ENCODE data around the gene BABAM2. TPM values are rescaled to one million over a fixed set of nuclear protein-coding genes. Genes with fewer than 3 reads are reported as not detected.

The BABAM2 gene
- total and polyA plus RNA-seq, 2 donors = 17.4 to 34.8 TPM

DNA sequence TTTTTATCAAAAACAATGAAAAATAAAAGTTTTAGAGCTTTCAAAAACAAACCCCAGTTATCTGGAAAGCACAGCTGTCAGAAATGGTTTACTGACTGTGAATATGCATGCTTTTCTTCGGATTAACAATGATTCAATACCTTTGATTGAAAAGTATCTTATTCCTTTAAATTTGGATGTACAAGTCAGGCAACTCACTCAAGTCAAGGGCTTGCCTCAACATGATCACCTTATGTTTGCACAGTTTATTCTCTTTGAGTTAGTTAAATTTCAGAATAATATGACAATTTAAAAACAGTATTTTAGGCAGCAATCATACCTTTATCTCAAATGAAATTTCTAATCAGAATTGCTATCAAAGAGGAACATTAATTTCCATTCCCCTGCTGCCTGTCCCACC is 393.3 kb downstream of the BABAM2 start:
- WGBS = 91% methylated on average over 1 of the region's 1 CpG
- H3K27ac ChIP-seq (ENCODE audit: low read depth in 1 of 2, low read length in 1 of 2) = no peak overlapping the region
- H3K36me3 ChIP-seq (ENCODE audit: control insufficient read depth in 2 of 2, insufficient read depth in 2 of 2, low read length in 1 of 2) = no peaks in the 10 kb centered on the region
- no peaks in the 10 kb centered on the region for H3K4me1 ChIP-seq (ENCODE audit: control insufficient read depth in 2 of 2, insufficient read depth in 2 of 2, low read length in 2 of 2)
- H3K27me3 ChIP-seq (ENCODE audit: control insufficient read depth in 2 of 2, insufficient read depth in 1 of 2, low read length in 1 of 2) = no peaks in the 10 kb centered on the region
- H3K4me3 ChIP-seq (ENCODE audit: low read length in 2 of 2) = no peak overlapping the region
- no peaks in the 10 kb centered on the region for H3K9me3 ChIP-seq (ENCODE audit: control insufficient read depth in 2 of 2, insufficient read depth in 1 of 2, low read length in 1 of 2)
- no peak for DNase-seq (ENCODE audit: low read depth in 6 of 9, low spot score in 9 of 9)

DNA sequence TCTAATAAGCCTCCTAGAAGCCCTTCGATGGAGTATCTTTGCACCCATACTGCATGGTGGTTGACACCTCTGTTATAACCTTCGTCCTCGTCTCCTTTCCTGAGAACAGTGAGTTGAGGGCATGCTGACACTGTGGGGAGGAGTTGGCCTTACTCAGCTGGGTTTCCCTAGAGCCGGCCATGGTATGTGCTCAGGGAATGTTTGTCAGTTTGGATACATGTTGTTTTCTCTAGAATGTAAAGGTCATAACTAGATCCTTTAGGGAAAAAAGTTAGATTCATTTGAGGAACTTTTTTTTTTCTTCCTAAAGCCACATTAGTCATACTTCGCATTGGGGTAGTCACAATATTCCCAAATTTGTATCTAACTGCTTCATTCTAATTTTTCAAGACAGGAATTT is 396.1 kb downstream of the BABAM2 start:
- Histone ChIP-seq H3K9me3 (ENCODE audit: control insufficient read depth in 2 of 2, insufficient read depth in 1 of 2, low read length in 1 of 2) (no peaks in the 10 kb centered on the region), H3K36me3 (ENCODE audit: control insufficient read depth in 2 of 2, insufficient read depth in 2 of 2, low read length in 1 of 2) (no peaks in the 10 kb centered on the region), H3K27me3 (ENCODE audit: control insufficient read depth in 2 of 2, insufficient read depth in 1 of 2, low read length in 1 of 2) (no peaks in the 10 kb centered on the region), H3K4me1 (ENCODE audit: control insufficient read depth in 2 of 2, insufficient read depth in 2 of 2, low read length in 2 of 2) (no peaks in the 10 kb centered on the region), H3K27ac (ENCODE audit: low read depth in 1 of 2, low read length in 1 of 2) (no peak overlapping the region), H3K4me3 (ENCODE audit: low read length in 2 of 2) (no peak overlapping the region)
- 97% methylated on average over 5 of the region's 5 CpGs for WGBS
- DNase-seq (ENCODE audit: low read depth in 6 of 9, low spot score in 9 of 9) = no peak

DNA sequence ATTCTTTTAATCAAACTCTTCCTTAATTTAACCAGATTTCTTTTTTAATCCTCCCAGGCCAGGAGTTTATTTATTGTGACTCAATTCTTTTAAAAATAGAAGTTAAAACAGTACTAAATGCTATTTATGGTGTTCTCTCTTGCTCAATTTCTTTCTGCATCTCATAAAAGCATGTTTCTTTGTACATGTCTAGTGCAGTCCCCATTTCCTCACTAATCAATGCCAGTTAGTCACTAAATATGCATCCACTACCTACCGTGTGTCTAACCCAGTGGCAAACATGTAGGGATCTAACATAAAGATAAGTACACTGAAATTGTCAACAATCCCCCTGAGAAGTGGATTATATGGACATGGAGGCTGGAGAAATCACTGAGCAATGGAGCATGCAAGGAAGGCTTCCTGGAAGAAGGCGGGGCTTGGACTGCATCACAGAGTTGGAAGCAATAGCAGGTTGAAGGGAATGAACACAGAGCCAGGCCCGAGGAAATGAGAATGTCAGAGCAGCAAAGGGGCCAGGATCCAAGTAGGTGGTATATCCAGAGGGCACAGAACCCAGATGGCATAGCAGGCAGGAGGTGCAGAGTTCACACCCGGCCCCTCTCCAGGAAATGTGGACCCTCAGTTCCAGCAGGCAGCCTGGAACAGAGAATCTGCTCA is 396.9 kb downstream of the BABAM2 start:
- no peak for DNase-seq (ENCODE audit: low read depth in 6 of 9, low spot score in 9 of 9)
- H3K27me3 ChIP-seq (ENCODE audit: control insufficient read depth in 2 of 2, insufficient read depth in 1 of 2, low read length in 1 of 2) = no peaks in the 10 kb centered on the region
- no peaks in the 10 kb centered on the region for H3K36me3 ChIP-seq (ENCODE audit: control insufficient read depth in 2 of 2, insufficient read depth in 2 of 2, low read length in 1 of 2)
- no peak overlapping the region for H3K4me3 ChIP-seq (ENCODE audit: low read length in 2 of 2)
- no peaks in the 10 kb centered on the region for H3K4me1 ChIP-seq (ENCODE audit: control insufficient read depth in 2 of 2, insufficient read depth in 2 of 2, low read length in 2 of 2)
- H3K27ac ChIP-seq (ENCODE audit: low read depth in 1 of 2, low read length in 1 of 2) = no peak overlapping the region
- 95% methylated on average over 4 of the region's 4 CpGs for WGBS
- no peaks in the 10 kb centered on the region for H3K9me3 ChIP-seq (ENCODE audit: control insufficient read depth in 2 of 2, insufficient read depth in 1 of 2, low read length in 1 of 2)

DNA sequence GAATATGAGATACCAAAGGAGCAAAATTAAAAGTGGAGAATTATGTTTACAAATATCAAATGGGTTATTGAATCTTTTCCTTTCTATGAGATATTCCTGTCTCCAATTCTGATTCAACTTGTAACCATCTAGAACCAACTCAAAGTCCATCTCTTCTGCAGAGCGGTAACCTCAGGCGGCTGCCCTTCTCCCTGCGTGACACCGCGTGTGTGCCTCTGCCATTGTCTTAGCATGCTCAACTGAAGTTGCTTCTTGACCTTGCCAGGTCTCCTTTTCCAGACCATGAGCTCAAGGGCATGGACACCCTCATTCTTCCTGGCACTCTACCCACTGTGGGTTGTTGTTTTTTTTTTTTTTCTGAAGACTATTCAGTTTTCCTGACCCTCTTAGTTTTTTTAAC is 398.1 kb downstream of the BABAM2 start:
- no peak for DNase-seq (ENCODE audit: low read depth in 6 of 9, low spot score in 9 of 9)
- WGBS = 98% methylated on average over 5 of the region's 5 CpGs
- Histone ChIP-seq H3K4me1 (ENCODE audit: control insufficient read depth in 2 of 2, insufficient read depth in 2 of 2, low read length in 2 of 2) (no peaks in the 10 kb centered on the region), H3K27ac (ENCODE audit: low read depth in 1 of 2, low read length in 1 of 2) (no peak overlapping the region), H3K4me3 (ENCODE audit: low read length in 2 of 2) (no peak overlapping the region), H3K27me3 (ENCODE audit: control insufficient read depth in 2 of 2, insufficient read depth in 1 of 2, low read length in 1 of 2) (no peaks in the 10 kb centered on the region), H3K36me3 (ENCODE audit: control insufficient read depth in 2 of 2, insufficient read depth in 2 of 2, low read length in 1 of 2) (no peaks in the 10 kb centered on the region), H3K9me3 (ENCODE audit: control insufficient read depth in 2 of 2, insufficient read depth in 1 of 2, low read length in 1 of 2) (no peaks in the 10 kb centered on the region)

DNA sequence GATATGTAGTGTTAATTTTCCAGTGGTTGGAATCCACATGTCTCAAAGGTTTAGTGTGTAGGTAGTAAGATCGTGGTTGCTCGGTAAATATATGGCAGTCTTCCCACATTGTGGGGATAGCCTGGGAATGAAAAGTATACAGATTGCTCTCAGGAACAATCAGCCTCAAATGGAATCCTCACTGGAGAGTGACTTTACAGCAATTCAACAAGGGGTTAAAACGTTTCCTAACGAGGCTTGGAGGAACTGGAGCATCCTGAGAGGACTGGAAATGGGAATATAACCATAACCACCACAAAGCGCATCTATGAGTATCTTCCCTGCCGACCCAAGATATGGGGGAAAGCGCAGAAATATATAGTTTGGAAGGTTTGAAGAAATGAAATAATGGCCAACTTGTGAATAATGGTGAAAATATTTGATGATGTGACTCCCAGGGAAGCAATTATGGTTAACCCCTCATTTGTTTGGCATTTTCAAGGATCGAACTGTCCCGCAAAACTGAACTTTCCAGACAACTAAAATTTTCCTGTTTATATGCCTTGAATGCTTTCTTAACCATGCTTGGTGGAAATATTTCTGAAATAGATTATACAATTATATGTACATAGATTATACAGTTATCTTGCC is 401.4 kb downstream of the BABAM2 start:
- 97% methylated on average over 9 of the region's 9 CpGs for WGBS
- no peaks in the 10 kb centered on the region for H3K4me1 ChIP-seq (ENCODE audit: control insufficient read depth in 2 of 2, insufficient read depth in 2 of 2, low read length in 2 of 2)
- no peaks in the 10 kb centered on the region for H3K27me3 ChIP-seq (ENCODE audit: control insufficient read depth in 2 of 2, insufficient read depth in 1 of 2, low read length in 1 of 2)
- DNase-seq (ENCODE audit: low read depth in 6 of 9, low spot score in 9 of 9) = no peak
- no peaks in the 10 kb centered on the region for H3K36me3 ChIP-seq (ENCODE audit: control insufficient read depth in 2 of 2, insufficient read depth in 2 of 2, low read length in 1 of 2)
- no peak overlapping the region for H3K27ac ChIP-seq (ENCODE audit: low read depth in 1 of 2, low read length in 1 of 2)
- no peak overlapping the region for H3K4me3 ChIP-seq (ENCODE audit: low read length in 2 of 2)
- H3K9me3 ChIP-seq (ENCODE audit: control insufficient read depth in 2 of 2, insufficient read depth in 1 of 2, low read length in 1 of 2) = no peaks in the 10 kb centered on the region

DNA sequence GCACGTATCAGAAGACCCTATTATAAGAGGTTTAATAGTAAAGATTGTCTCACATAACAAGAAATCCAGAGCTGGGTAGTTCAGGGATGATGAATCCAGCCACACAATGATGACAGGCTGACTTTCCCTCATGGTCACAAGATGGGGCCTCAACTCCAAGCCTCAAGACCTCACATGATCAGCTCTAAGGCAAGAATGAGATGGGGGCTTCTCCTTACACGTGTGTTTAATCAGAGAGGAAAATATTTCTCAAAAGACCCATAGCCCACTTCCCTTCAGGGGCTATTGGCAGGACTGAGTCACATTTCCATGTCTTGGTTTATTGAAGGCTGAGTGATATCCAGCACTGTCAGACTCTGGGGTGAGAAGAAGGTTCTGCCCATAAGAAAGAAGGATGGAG is 402.0 kb downstream of the BABAM2 start:
- 91% methylated on average over 2 of the region's 2 CpGs for WGBS
- no peaks in the 10 kb centered on the region for H3K27me3 ChIP-seq (ENCODE audit: control insufficient read depth in 2 of 2, insufficient read depth in 1 of 2, low read length in 1 of 2)
- no peaks in the 10 kb centered on the region for H3K36me3 ChIP-seq (ENCODE audit: control insufficient read depth in 2 of 2, insufficient read depth in 2 of 2, low read length in 1 of 2)
- no peak for DNase-seq (ENCODE audit: low read depth in 6 of 9, low spot score in 9 of 9)
- no peak overlapping the region for H3K4me3 ChIP-seq (ENCODE audit: low read length in 2 of 2)
- no peaks in the 10 kb centered on the region for H3K4me1 ChIP-seq (ENCODE audit: control insufficient read depth in 2 of 2, insufficient read depth in 2 of 2, low read length in 2 of 2)
- H3K27ac ChIP-seq (ENCODE audit: low read depth in 1 of 2, low read length in 1 of 2) = no peak overlapping the region
- H3K9me3 ChIP-seq (ENCODE audit: control insufficient read depth in 2 of 2, insufficient read depth in 1 of 2, low read length in 1 of 2) = no peaks in the 10 kb centered on the region

DNA sequence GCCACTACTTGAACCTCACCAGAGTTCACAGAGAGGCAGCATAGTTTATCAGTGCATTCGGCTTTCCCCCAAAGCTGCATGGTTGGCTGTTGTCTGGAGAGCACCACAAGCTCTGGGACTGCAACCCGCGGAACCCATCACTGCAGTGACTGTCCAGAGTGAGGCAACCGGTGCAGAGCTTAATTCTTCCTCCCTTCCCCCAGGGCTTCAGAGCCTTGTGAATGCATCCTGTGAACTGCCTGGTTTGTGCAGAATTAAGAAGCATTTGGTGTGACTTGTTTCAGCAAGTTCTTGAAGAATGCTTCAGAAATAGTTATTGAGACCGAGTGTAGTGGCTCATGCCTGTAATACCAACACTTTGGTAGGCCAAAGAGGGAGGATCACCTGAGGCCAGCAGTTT is 402.9 kb downstream of the BABAM2 start:
- H3K27ac ChIP-seq (ENCODE audit: low read depth in 1 of 2, low read length in 1 of 2) = no peak overlapping the region
- no peak for DNase-seq (ENCODE audit: low read depth in 6 of 9, low spot score in 9 of 9)

DNA sequence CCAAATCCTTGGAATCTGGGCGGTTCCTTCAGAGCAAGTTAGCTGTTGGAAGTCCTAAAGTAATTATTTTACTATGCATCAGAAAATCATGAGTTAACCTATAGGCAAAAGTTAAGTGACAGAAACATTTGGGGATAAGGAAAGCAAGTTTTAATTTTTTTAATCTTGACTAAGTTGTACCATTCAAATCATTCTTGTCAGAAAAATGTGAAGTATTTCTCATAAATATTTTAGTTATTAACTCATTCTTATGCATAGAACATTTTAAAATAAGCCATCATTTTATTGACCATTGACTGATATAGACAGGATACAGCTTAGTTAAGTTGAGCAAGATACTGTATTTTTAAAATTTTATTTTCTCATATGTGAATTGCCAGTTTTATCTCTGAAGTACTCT is 403.9 kb downstream of the BABAM2 start:
- H3K27me3 ChIP-seq (ENCODE audit: control insufficient read depth in 2 of 2, insufficient read depth in 1 of 2, low read length in 1 of 2) = no peaks in the 10 kb centered on the region
- no peaks in the 10 kb centered on the region for H3K9me3 ChIP-seq (ENCODE audit: control insufficient read depth in 2 of 2, insufficient read depth in 1 of 2, low read length in 1 of 2)
- H3K4me3 ChIP-seq (ENCODE audit: low read length in 2 of 2) = no peak overlapping the region
- no peak overlapping the region for H3K27ac ChIP-seq (ENCODE audit: low read depth in 1 of 2, low read length in 1 of 2)
- 100% methylated on average over 1 of the region's 1 CpG for WGBS
- DNase-seq (ENCODE audit: low read depth in 6 of 9, low spot score in 9 of 9) = no peak
- H3K4me1 ChIP-seq (ENCODE audit: control insufficient read depth in 2 of 2, insufficient read depth in 2 of 2, low read length in 2 of 2) = no peaks in the 10 kb centered on the region
- H3K36me3 ChIP-seq (ENCODE audit: control insufficient read depth in 2 of 2, insufficient read depth in 2 of 2, low read length in 1 of 2) = no peaks in the 10 kb centered on the region

More for the DNA sequence above, 402.9 kb downstream of the BABAM2 start:
- Histone ChIP-seq H3K4me3 (ENCODE audit: low read length in 2 of 2) (no peak overlapping the region), H3K9me3 (ENCODE audit: control insufficient read depth in 2 of 2, insufficient read depth in 1 of 2, low read length in 1 of 2) (no peaks in the 10 kb centered on the region), H3K36me3 (ENCODE audit: control insufficient read depth in 2 of 2, insufficient read depth in 2 of 2, low read length in 1 of 2) (no peaks in the 10 kb centered on the region), H3K27me3 (ENCODE audit: control insufficient read depth in 2 of 2, insufficient read depth in 1 of 2, low read length in 1 of 2) (no peaks in the 10 kb centered on the region), H3K4me1 (ENCODE audit: control insufficient read depth in 2 of 2, insufficient read depth in 2 of 2, low read length in 2 of 2) (no peaks in the 10 kb centered on the region)
- WGBS = 85% methylated on average over 5 of the region's 5 CpGs

DNA sequence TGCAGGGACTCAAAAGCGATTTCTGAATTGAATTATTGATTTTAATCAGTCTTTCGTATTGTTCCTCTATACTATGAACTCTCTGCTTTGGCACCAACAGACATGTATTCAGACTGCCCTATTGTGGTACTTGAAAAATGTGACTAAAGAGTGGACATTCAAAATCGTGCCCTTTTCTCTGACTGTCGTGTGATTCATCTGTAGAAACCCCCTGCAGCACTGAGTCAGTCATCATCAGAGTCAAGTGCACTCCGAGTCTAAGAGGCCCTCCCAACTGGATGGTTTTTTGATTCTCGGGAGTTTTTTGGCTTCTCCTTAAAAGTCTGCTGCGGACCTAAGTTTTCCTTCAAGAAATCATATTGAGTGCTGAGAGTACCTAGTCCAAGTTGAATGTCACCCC is 405.7 kb downstream of the BABAM2 start:
- 97% methylated on average over 7 of the region's 7 CpGs for WGBS
- Histone ChIP-seq H3K4me1 (ENCODE audit: control insufficient read depth in 2 of 2, insufficient read depth in 2 of 2, low read length in 2 of 2) (no peaks in the 10 kb centered on the region), H3K9me3 (ENCODE audit: control insufficient read depth in 2 of 2, insufficient read depth in 1 of 2, low read length in 1 of 2) (no peaks in the 10 kb centered on the region), H3K36me3 (ENCODE audit: control insufficient read depth in 2 of 2, insufficient read depth in 2 of 2, low read length in 1 of 2) (peaks cover 0 to 3% of the 10 kb centered on the region in 2 donors), H3K4me3 (ENCODE audit: low read length in 2 of 2) (no peak overlapping the region), H3K27me3 (ENCODE audit: control insufficient read depth in 2 of 2, insufficient read depth in 1 of 2, low read length in 1 of 2) (no peaks in the 10 kb centered on the region), H3K27ac (ENCODE audit: low read depth in 1 of 2, low read length in 1 of 2) (no peak overlapping the region)
- DNase-seq (ENCODE audit: low read depth in 6 of 9, low spot score in 9 of 9) = no peak
